ENCODE results near the gene TUBA1C.

TUBA1C gene

GRCh38 chr12:49283541-49284429 is 18.9 kb downstream of the TUBA1C start:
- DNase-seq (ENCODE audit: low read depth in 2 of 2) = no peak

- DNase-seq (ENCODE audit: low read depth in 2 of 2) = no peak
These were observed 19.8 kb downstream of the TUBA1C start for GRCh38 chr12:49284672-49285071.

GRCh38 chr12:49287876-49288275 is 23.0 kb downstream of the TUBA1C start:
- no peak for DNase-seq (ENCODE audit: low read depth in 2 of 2)

GRCh38 chr12:49288412-49288853 is 23.6 kb downstream of the TUBA1C start:
- peak; percentile 43 for DNase-seq (ENCODE audit: low read depth in 2 of 2)

GRCh38 chr12:49288922-49289555 is 24.2 kb downstream of the TUBA1C start:
- DNase-seq (ENCODE audit: low read depth in 2 of 2) = no peak

GRCh38 chr12:49292729-49293055 is 27.8 kb downstream of the TUBA1C start:
- no peak for DNase-seq (ENCODE audit: low read depth in 2 of 2)

GRCh38 chr12:49293056-49293956 is 28.4 kb downstream of the TUBA1C start:
- no peak for DNase-seq (ENCODE audit: low read depth in 2 of 2)

- no peak for DNase-seq (ENCODE audit: low read depth in 2 of 2)
These were observed 29.4 kb downstream of the TUBA1C start for GRCh38 chr12:49294086-49294803.

- no peak for DNase-seq (ENCODE audit: low read depth in 2 of 2)
These were observed 29.9 kb downstream of the TUBA1C start for GRCh38 chr12:49294804-49295081.

GRCh38 chr12:49295082-49295936 is 30.4 kb downstream of the TUBA1C start, which contains the start of gene PRPH:
Gene PRPH, plus strand, starts transcription at chr12:49295147. Its CDS starts 54 bp downstream, at chr12:49295201.
- no peak for DNase-seq (ENCODE audit: low read depth in 2 of 2)

GRCh38 chr12:49296034-49296835 is 31.4 kb downstream of the TUBA1C start:
- peak; percentile 12 to 33 for DNase-seq (ENCODE audit: low read depth in 2 of 2)

- DNase-seq (ENCODE audit: low read depth in 2 of 2) = no peak
These were observed 32.2 kb downstream of the TUBA1C start for GRCh38 chr12:49296836-49297694.

GRCh38 chr12:49297695-49298060 is 32.8 kb downstream of the TUBA1C start:
- no peak for DNase-seq (ENCODE audit: low read depth in 2 of 2)

GRCh38 chr12:49298160-49298559 is 33.3 kb downstream of the TUBA1C start:
- no peak for DNase-seq (ENCODE audit: low read depth in 2 of 2)

GRCh38 chr12:49301760-49302159 is 36.9 kb downstream of the TUBA1C start:
- DNase-seq (ENCODE audit: low read depth in 2 of 2) = no peak

- DNase-seq (ENCODE audit: low read depth in 2 of 2) = no peak
These were observed 39.3 kb downstream of the TUBA1C start for GRCh38 chr12:49304161-49304560.

GRCh38 chr12:49305762-49306510 is 41.1 kb downstream of the TUBA1C start:
- DNase-seq (ENCODE audit: low read depth in 2 of 2) = no peak

- no peak for DNase-seq (ENCODE audit: low read depth in 2 of 2)
These were observed 44.5 kb downstream of the TUBA1C start for GRCh38 chr12:49309386-49309785.
